Neural cell (in vitro differentiated cells): Measurements from ENCODE around the gene ATP1A4. TPM values are rescaled to one million over a fixed set of nuclear protein-coding genes. Genes with fewer than 3 reads are reported as not detected.

Source experiments
- H2AFZ ChIP-seq: fragments of 200-600, 300-800 bp; sonication (generic), shearing (Covaris generic); 2 replicates; pipeline ENCODE4 v1.6.0; 2014; ENCODE audit warnings: low read depth, mild to moderate bottlenecking, antibody characterized with exemption, low read length, moderate library complexity
- H3F3A ChIP-seq: fragments of 200-600 bp; shearing (Covaris generic); 2 replicates; pipeline ENCODE4 v1.6.1; 2016; ENCODE audit warnings: mild to moderate bottlenecking, moderate library complexity, mixed read lengths, antibody characterized with exemption, low read length; ENCODE audit not compliant: insufficient read depth, poor library complexity, severe bottlenecking
- H3K27ac ChIP-seq: fragments of 200-600, 300-800 bp; sonication (generic), shearing (Covaris generic); 2 replicates; pipeline ENCODE4 v1.5.1; 2014; ENCODE audit warnings: mild to moderate bottlenecking, low read length, moderate library complexity
- H3K27me3 ChIP-seq: fragments of 300-800, 200-600 bp; sonication (generic), shearing (Covaris generic); 2 replicates; pipeline ENCODE4 v1.6.0; 2014; ENCODE audit warnings: mild to moderate bottlenecking, low read depth, low read length, moderate library complexity; ENCODE audit not compliant: insufficient read depth
- H3K36me3 ChIP-seq: fragments of 300-800, 200-600 bp; sonication (generic), shearing (Covaris generic); 2 replicates; pipeline ENCODE4 v1.5.1; 2014; ENCODE audit warnings: mild to moderate bottlenecking, antibody characterized with exemption, low read length, moderate library complexity; ENCODE audit not compliant: insufficient read depth
- H3K4me2 ChIP-seq: fragments of 300-800, 200-600 bp; sonication (generic), shearing (Covaris generic); 2 replicates; pipeline ENCODE4 v1.6.0; 2014; ENCODE audit warnings: mild to moderate bottlenecking, low read length
- H3K4me3 ChIP-seq: fragments of 300-800, 200-600 bp; sonication (generic), shearing (Covaris generic); 2 replicates; pipeline ENCODE4 v1.5.1; 2014; ENCODE audit warnings: mild to moderate bottlenecking, low read length, moderate library complexity
- H3K79me2 ChIP-seq: fragments of 200-600 bp; shearing (Covaris generic); replicated peaks from 2 replicates; pipeline ENCODE4 v1.6.0; 2014; ENCODE audit warnings: mild to moderate bottlenecking, low read length, moderate library complexity; ENCODE audit not compliant: insufficient read depth
- H3K9ac ChIP-seq: fragments of 300-800, 200-600 bp; sonication (generic), shearing (Covaris generic); 2 replicates; pipeline ENCODE4 v1.6.1; 2016; ENCODE audit warnings: mild to moderate bottlenecking, low read length, mixed read lengths
- H3K9me2 ChIP-seq: fragments of 200-600 bp; shearing (Covaris generic); 2 replicates; pipeline ENCODE4 v1.6.1; 2016; ENCODE audit warnings: mild to moderate bottlenecking, low read length, mixed read lengths; ENCODE audit not compliant: insufficient read depth
- H3K9me3 ChIP-seq: fragments of 200-600, 300-800 bp; sonication (generic), shearing (Covaris generic); 2 replicates; pipeline ENCODE4 v1.6.1; 2016; ENCODE audit warnings: mild to moderate bottlenecking, mixed run types, low read length, moderate library complexity, mixed read lengths
- H4K20me1 ChIP-seq: fragments of 200-600 bp; shearing (Covaris generic); 2 replicates; pipeline ENCODE4 v1.6.1; 2016; ENCODE audit warnings: mild to moderate bottlenecking, mixed run types; ENCODE audit not compliant: insufficient read depth
- CTCF ChIP-seq: fragments of 450-650 bp; IDR thresholded peaks from 2 replicates; pipeline ENCODE4 v1.5.1; 2014; ENCODE audit warnings: antibody characterized with exemption, mild to moderate bottlenecking, moderate library complexity; ENCODE audit not compliant: poor library complexity, severe bottlenecking
- EP300 ChIP-seq: fragments of 450-650 bp; conservative IDR thresholded peaks from 2 replicates; pipeline ENCODE4 v1.6.1; 2014; ENCODE audit warnings: antibody characterized with exemption, mild to moderate bottlenecking, moderate library complexity; ENCODE audit not compliant: poor library complexity, severe bottlenecking
- EZH2 ChIP-seq: fragments of 200-600, 300-800 bp; shearing (Covaris generic), sonication (generic); IDR thresholded peaks from 2 replicates; pipeline ENCODE4 v1.6.1; 2014; ENCODE audit warnings: antibody characterized with exemption, low read length, borderline replicate concordance, mild to moderate bottlenecking; ENCODE audit not compliant: insufficient read depth, poor library complexity, severe bottlenecking
- MXI1 ChIP-seq: fragments of 450-650 bp; conservative IDR thresholded peaks from 2 replicates; pipeline ENCODE4 v1.6.1; 2014; ENCODE audit warnings: antibody characterized with exemption, mild to moderate bottlenecking; ENCODE audit not compliant: poor library complexity, severe bottlenecking
- POLR2AphosphoS5 ChIP-seq: IDR thresholded peaks from 2 replicates; pipeline ENCODE4 v1.6.1; 2012
- RAD21 ChIP-seq: fragments of 450-650 bp; conservative IDR thresholded peaks from 2 replicates; pipeline ENCODE4 v1.6.1; 2014; ENCODE audit warnings: antibody characterized with exemption, mild to moderate bottlenecking, moderate library complexity
- REST ChIP-seq: IDR thresholded peaks from 2 replicates; pipeline ENCODE4 v1.6.1; 2012; ENCODE audit warnings: borderline replicate concordance
- SMC3 ChIP-seq: fragments of 450-650 bp; conservative IDR thresholded peaks from 2 replicates; pipeline ENCODE4 v1.6.1; 2014; ENCODE audit warnings: antibody characterized with exemption, mild to moderate bottlenecking, moderate library complexity; ENCODE audit not compliant: poor library complexity
- TAF1 ChIP-seq: IDR thresholded peaks from 2 replicates; pipeline ENCODE4 v1.6.1; 2012; ENCODE audit warnings: low read depth
- polyA plus RNA-seq: library from polyadenylated mRNA; depleted of rRNA; stranded (reverse); fragments of >200 nt; gene quantifications from 2 replicates; pipeline ENCODE4 v1.2.3, GENCODE V29; 2014

Gene ATP1A4
- polyA plus RNA-seq, 1 donor from 2014 or later = not detected

- no peak overlapping the region for H2AFZ ChIP-seq
- H4K20me1 ChIP-seq = no peaks in the 10 kb centered on the region
- no peak overlapping the region for H3K9ac ChIP-seq
- no peaks in the 10 kb centered on the region for H3K9me2 ChIP-seq
- H3K27ac ChIP-seq = no peak overlapping the region
- no peaks in the 10 kb centered on the region for H3K9me3 ChIP-seq
- no peaks in the 10 kb centered on the region for H3F3A ChIP-seq
- TF ChIP-seq MXI1 = no peak
- no peak for TF ChIP-seq POLR2AphosphoS5
- no peak for TF ChIP-seq TAF1
- no peak for TF ChIP-seq REST
- TF ChIP-seq CTCF = no peak
- no peak for TF ChIP-seq EP300
- no peak for TF ChIP-seq EZH2
- no peak overlapping the region for H3K4me2 ChIP-seq
- H3K27me3 ChIP-seq = no peaks in the 10 kb centered on the region
- no peaks in the 10 kb centered on the region for H3K79me2 ChIP-seq
- H3K4me3 ChIP-seq = no peak overlapping the region
- peaks cover 4% of the 10 kb centered on the region for H3K36me3 ChIP-seq
These were observed 73.9 kb downstream of the ATP1A4 start for GRCh38 chr1:160225345-160225744.

- no peak overlapping the region for H3K4me3 ChIP-seq
- H3K27me3 ChIP-seq = no peaks in the 10 kb centered on the region
- no peak overlapping the region for H3K27ac ChIP-seq
- no peak overlapping the region for H3K9ac ChIP-seq
- H2AFZ ChIP-seq = no peak overlapping the region
- H3K9me3 ChIP-seq = no peaks in the 10 kb centered on the region
- TF ChIP-seq MXI1 (no peak), TAF1 (no peak), CTCF (no peak), POLR2AphosphoS5 (no peak), EP300 (no peak), EZH2 (no peak), REST (no peak), RAD21 (no peak), SMC3 (no peak)
- H3K9me2 ChIP-seq = no peaks in the 10 kb centered on the region
- no peak overlapping the region for H3K4me2 ChIP-seq
- H3K36me3 ChIP-seq = peaks cover 4% of the 10 kb centered on the region
- no peaks in the 10 kb centered on the region for H4K20me1 ChIP-seq
- no peaks in the 10 kb centered on the region for H3K79me2 ChIP-seq
- H3F3A ChIP-seq = no peaks in the 10 kb centered on the region
These were observed 75.2 kb downstream of the ATP1A4 start for GRCh38 chr1:160226623-160227022.
